GM23338 (cell line): ENCODE data around the gene EXOC6B.

ENCODE experiments used
- EZH2 ChIP-seq: fragments of 200-600 bp; sonication (generic); IDR thresholded peaks from one replicate; pipeline ENCODE4 v1.8.0; 2017; ENCODE audit warnings: antibody characterized with exemption, mild to moderate bottlenecking, low read depth; ENCODE audit not compliant: unreplicated experiment
- EZH2phosphoT487 ChIP-seq: fragments of 200-600 bp; sonication (generic); IDR thresholded peaks from one replicate; pipeline ENCODE4 v1.8.1; 2018; ENCODE audit warnings: antibody characterized with exemption; ENCODE audit not compliant: unreplicated experiment
- NANOG ChIP-seq: IDR thresholded peaks from 2 replicates; pipeline ENCODE4 v1.6.1; 2016; ENCODE audit warnings: antibody characterized with exemption, borderline replicate concordance
- POLR2AphosphoS5 ChIP-seq: IDR thresholded peaks from 2 replicates; pipeline ENCODE4 v1.6.1; 2016; ENCODE audit warnings: antibody characterized with exemption, low read depth
- ZNF114 ChIP-seq: fragments of 250-450 bp; sonication (Bioruptor Pico); IDR thresholded peaks from 2 replicates; pipeline ENCODE4 v1.5.0; 2020; ENCODE audit warnings: mild to moderate bottlenecking, moderate library complexity
- TF ChIP-seq, protein P1 (sequence below), 2 experiments: fragments of 200-600 bp in 1 of 2; sonication (generic) in 1 of 2; conservative IDR thresholded peaks; 2 replicates each; pipeline versions ENCODE4 v1.5.1 to v1.6.1; 2016 to 2017; ENCODE audit warnings: antibody characterized with exemption in 2 of 2, low read depth in 2 of 2, mild to moderate bottlenecking in 2 of 2, moderate library complexity in 1 of 2
- TF ChIP-seq, protein P2 (sequence below): IDR thresholded peaks from one replicate; pipeline ENCODE4 v1.6.1; 2018; ENCODE audit warnings: antibody characterized with exemption; ENCODE audit not compliant: unreplicated experiment
- TF ChIP-seq, protein P3 (sequence below): IDR thresholded peaks from 2 replicates; pipeline ENCODE4 v1.6.1; 2016; ENCODE audit warnings: antibody characterized with exemption

DNA sequence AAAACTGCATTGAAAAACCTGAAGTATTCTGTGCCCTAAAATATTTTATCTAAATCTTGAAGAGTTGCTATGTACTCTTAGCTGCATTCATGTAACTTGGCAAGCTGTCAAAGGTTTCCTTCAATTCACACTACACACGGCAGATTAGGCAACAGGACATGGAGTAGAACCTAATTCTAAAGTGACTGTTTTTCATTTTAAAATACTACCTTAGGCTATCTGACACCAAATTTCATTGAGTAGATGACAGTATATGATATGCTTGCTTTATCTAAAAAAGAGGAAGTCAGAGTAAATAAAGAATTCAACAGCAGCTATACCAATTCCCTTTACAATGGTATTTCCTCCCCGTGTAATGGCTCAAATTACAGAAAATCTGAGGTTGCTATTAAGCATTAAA is 45.4 kb downstream of the EXOC6B start:
- TF ChIP-seq, protein P1, sequence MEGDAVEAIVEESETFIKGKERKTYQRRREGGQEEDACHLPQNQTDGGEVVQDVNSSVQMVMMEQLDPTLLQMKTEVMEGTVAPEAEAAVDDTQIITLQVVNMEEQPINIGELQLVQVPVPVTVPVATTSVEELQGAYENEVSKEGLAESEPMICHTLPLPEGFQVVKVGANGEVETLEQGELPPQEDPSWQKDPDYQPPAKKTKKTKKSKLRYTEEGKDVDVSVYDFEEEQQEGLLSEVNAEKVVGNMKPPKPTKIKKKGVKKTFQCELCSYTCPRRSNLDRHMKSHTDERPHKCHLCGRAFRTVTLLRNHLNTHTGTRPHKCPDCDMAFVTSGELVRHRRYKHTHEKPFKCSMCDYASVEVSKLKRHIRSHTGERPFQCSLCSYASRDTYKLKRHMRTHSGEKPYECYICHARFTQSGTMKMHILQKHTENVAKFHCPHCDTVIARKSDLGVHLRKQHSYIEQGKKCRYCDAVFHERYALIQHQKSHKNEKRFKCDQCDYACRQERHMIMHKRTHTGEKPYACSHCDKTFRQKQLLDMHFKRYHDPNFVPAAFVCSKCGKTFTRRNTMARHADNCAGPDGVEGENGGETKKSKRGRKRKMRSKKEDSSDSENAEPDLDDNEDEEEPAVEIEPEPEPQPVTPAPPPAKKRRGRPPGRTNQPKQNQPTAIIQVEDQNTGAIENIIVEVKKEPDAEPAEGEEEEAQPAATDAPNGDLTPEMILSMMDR (conservative IDR thresholded peaks at IDR 0.05; ENCODE audit: low read depth in 2 of 2), result no peak
- TF ChIP-seq, protein P2, sequence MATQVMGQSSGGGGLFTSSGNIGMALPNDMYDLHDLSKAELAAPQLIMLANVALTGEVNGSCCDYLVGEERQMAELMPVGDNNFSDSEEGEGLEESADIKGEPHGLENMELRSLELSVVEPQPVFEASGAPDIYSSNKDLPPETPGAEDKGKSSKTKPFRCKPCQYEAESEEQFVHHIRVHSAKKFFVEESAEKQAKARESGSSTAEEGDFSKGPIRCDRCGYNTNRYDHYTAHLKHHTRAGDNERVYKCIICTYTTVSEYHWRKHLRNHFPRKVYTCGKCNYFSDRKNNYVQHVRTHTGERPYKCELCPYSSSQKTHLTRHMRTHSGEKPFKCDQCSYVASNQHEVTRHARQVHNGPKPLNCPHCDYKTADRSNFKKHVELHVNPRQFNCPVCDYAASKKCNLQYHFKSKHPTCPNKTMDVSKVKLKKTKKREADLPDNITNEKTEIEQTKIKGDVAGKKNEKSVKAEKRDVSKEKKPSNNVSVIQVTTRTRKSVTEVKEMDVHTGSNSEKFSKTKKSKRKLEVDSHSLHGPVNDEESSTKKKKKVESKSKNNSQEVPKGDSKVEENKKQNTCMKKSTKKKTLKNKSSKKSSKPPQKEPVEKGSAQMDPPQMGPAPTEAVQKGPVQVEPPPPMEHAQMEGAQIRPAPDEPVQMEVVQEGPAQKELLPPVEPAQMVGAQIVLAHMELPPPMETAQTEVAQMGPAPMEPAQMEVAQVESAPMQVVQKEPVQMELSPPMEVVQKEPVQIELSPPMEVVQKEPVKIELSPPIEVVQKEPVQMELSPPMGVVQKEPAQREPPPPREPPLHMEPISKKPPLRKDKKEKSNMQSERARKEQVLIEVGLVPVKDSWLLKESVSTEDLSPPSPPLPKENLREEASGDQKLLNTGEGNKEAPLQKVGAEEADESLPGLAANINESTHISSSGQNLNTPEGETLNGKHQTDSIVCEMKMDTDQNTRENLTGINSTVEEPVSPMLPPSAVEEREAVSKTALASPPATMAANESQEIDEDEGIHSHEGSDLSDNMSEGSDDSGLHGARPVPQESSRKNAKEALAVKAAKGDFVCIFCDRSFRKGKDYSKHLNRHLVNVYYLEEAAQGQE, result no peak
- TF ChIP-seq EZH2 (no peak), POLR2AphosphoS5 (no peak), EZH2phosphoT487 (no peak), NANOG (no peak), ZNF114 (CRISPR knock-in tag) (no peak)
- TF ChIP-seq, protein P3, sequence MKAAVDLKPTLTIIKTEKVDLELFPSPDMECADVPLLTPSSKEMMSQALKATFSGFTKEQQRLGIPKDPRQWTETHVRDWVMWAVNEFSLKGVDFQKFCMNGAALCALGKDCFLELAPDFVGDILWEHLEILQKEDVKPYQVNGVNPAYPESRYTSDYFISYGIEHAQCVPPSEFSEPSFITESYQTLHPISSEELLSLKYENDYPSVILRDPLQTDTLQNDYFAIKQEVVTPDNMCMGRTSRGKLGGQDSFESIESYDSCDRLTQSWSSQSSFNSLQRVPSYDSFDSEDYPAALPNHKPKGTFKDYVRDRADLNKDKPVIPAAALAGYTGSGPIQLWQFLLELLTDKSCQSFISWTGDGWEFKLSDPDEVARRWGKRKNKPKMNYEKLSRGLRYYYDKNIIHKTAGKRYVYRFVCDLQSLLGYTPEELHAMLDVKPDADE, result no peak
